Esophagus muscularis mucosa (tissue), 3 donors: ENCODE results near the gene CKAP2L.

Experiments
- CTCF ChIP-seq, 3 experiments: fragments of 200-600 bp in 2 of 3; fragments of 450-650 bp in 1 of 3; sonication (generic) in 2 of 3; IDR thresholded peaks; one replicate each; pipeline ENCODE4 v1.5.1; 2017 to 2019; ENCODE audit warnings: antibody characterized with exemption in 3 of 3, mild to moderate bottlenecking in 2 of 3, moderate library complexity in 1 of 3
- POLR2A ChIP-seq: fragments of 450-650 bp; IDR thresholded peaks from one replicate; pipeline ENCODE4 v1.6.1; 2017; ENCODE audit warnings: antibody characterized with exemption, moderate library complexity, mild to moderate bottlenecking, low read depth

GRCh38 chr2:112767693-112768330 is 3.4 kb upstream of the CKAP2L start:
- TF ChIP-seq CTCF (IDR thresholded peaks at IDR 0.05), result no peak
- TF ChIP-seq POLR2A, result no peak
